GM21360 (cell line): ENCODE data around the gene TMEM233.
A peak's percentile ranks its signal among the peaks of the same experiment; 100 is the strongest.

ENCODE experiments used
- ATAC-seq: cut with Tn5 transposase; IDR thresholded peaks from one replicate; pipeline ENCODE4 v1.9.1; 2021; ENCODE audit warnings: mild to moderate bottlenecking, moderate library complexity; ENCODE audit not compliant: unreplicated experiment

TMEM233 gene

DNA sequence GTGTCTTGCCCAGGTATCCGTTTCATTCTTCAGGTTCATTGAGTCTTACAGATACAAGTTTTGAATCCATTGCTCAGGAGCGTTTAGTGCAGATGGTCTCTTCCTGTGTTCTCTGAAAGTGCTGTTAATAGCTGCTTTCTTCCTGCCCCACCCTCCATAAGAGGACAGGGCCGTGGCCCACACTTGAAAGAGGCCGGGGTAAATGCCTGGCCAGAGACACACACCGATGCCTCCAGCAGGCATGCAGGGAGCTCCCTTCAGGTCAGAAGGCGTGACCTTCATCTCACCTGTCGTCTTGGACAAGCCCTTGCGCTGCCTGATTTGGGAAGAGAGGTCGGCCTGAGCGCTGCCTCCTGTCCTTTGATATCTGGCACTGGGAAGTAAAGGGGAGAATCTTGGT, 85.9 kb downstream of the TMEM233 start:
- no peak for ATAC-seq

DNA sequence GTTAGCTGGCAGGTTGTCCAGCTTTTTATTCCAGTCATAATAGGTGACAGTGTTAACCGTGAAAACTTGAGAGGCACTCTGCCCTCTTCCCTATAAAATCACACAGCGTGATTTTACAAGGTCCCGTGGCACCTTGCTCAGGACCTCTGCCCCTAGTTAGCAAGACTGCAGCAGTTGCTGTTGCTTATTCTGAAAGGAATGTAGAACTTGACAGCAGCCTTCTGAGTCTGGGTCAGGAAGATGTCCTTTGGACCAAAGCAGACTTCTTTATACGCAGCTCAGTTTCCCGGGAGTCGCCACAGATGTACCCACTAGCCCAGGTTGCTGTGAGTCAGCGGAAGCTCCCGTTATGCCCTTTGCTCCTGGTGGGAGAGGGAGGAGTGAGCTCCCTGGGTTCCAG, 87.5 kb downstream of the TMEM233 start:
- ATAC-seq: no peak

DNA sequence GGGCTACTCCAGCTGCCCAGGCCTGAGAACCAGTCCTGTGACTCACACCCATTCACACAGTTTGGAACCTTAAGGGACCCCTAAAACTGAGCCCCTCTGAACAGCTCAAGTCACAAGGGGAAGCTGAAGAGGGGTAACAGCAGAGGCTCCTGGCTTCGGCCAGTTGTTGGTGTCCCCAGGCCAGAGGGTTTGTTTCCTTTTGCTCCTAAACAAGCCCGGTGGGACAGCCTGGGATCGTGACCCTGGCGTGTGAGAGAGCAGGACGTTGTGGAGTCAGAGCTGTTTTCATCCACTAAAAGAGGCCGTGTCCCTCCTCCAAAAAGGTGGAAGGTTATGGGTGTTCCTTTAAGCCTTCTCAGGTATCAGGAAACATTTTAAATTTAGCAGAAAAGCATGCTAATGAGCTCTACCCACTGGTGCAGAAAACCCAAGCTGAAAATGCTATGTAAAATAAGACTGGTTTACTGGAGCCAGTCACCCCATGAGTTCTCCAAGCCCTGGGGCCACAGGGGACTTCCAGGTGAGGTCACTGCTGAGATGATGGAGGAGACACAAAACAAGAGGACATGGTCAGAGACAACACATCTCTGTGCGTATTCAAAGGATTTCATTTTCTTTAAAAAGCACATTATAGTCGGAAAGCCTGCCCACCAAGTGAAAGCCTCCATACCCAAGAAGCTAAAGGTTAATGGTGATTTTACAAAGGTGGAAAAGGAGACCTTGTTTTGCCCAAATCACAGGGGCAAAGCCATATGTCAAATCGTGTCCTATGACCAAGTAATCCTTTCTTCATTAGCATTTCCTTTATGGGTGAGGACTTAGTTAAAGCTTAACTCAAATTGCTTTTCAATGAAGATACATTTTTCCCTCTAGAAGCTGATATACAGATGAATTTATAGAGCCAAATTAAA, 88.4 kb downstream of the TMEM233 start:
- ATAC-seq: peak; percentile 60

DNA sequence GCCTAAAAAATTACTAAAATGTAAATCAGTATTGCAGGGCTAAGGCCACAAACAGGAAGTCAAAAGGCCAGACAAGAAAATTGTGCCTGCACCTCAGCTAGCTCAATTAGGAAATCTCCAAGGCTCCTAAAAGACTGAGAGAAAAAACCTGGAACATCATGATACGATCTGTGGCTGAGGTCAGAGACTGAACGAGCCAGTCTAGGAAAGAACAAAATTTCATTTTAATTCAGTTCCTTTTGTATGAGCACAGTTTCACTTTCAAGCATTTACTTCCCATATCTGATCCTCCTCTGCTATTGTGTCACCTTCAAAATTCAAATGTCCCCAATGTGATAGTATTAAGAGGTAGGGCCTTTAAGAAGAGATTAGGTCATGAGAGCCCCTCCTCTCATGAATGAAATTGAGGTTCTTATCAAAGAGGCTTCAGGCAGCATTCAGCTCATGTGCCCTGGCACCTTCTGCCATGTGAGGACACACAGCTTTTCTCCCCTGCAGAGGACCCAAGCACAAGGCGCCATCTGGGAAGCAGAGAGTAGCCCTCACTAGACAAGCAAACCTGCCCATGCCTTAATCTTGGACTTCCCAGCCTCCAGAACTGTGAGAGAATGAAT, 89.2 kb downstream of the TMEM233 start:
- ATAC-seq: no peak

DNA sequence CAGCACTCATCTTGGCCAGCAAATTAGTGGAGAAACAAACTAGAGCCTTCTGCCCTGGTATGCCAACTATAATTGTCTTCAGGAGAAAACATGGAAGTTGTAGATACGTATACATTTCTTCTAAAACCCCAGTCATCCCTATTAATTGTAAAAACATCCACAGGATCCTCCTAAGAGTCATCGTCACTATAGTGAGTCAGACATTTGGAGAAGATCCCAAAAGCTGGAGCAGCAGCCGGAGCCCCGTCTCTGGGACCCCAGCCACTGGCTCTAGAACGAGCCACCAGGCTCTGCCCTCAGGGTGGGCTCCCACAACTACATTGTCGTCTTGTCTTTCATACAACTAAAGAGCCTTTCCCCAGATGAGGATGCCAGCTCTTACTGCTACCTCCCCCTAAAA, 89.8 kb downstream of the TMEM233 start:
- ATAC-seq: no peak

DNA sequence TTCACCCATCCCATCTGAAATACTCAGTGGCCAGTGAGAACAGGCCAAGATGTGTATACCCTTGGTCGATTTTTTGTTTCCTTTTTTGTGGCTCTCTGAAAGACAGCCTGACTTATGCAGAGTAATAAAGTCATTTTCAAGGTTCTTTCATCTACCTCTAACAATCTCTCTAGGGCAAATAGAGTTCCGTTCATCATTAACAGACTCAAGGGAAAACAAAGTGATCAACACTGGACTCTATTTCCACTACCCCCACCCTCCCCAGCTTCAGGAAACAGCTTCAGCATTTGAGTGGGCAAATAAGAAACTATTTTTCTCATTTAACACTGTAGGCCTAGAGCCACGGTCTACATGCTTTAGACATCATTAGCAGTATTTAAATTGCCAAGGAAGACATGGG, 90.2 kb downstream of the TMEM233 start:
- no peak for ATAC-seq

DNA sequence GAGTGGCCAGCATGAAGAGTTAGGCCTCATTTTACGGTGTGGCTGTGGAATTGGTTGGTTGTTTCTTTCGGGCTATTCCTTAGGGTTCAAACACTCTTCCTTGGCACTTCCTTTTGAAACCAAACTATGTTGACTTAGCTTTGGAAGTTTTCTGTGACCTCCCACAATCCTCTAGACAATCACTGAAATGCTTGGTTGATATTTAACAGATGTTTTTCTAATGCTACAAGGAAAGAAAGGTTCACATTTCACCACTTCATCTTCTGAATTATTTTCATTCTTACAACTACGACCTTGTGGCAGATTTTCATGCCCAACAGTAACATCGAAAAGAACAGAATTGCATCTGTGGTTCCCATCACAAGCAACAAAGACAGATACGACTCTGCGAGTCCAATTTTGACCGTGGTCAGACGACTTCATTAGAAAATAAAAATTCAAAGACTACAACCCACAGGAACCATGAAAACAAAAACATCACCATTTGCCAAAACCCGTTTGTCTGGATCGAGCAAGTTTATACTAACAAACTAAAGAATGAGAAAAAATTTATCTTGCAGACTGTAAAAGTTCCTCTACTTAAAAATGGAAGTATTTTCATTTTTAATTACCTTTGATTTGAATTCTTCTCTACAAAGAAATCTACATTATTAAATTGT, 91.3 kb downstream of the TMEM233 start:
- no peak for ATAC-seq

DNA sequence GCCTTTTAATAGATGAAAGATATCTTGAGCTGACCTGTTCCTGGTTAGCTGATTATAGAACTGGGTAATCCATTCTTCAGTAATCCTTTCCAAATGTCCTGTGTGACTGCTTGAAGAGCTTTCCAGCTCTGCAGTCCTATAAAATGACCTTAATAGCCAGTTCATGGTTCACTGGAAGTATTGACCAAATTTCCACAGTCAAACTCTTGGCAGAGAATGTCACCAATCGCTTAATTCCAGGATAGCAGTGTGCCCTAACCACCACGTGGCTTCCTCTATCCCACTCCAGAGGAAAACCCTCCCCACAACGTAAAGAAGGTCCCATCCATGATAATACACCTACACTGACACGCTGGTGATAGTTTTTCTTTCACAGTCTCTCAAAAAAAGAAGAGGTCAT, 91.8 kb downstream of the TMEM233 start:
- no peak for ATAC-seq

DNA sequence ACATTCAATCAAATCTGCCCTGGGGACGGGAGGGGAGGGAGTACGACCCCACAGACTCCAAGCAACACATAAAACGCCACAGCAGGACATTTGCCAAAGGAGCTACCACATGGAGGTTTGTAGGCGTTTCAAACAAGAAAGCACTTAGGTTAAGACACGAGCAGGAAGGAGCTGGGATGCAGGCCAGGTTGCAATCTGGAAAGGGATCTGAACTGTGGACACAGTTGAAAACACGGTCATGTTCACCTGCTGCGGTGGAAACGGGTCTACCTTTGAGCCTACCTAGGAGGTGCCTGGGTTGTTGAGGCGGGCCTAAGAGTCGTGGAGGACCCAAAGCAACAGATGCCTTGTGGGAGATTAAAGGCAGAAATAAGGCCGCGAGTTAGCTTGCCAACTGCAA, 92.8 kb downstream of the TMEM233 start:
- no peak for ATAC-seq

DNA sequence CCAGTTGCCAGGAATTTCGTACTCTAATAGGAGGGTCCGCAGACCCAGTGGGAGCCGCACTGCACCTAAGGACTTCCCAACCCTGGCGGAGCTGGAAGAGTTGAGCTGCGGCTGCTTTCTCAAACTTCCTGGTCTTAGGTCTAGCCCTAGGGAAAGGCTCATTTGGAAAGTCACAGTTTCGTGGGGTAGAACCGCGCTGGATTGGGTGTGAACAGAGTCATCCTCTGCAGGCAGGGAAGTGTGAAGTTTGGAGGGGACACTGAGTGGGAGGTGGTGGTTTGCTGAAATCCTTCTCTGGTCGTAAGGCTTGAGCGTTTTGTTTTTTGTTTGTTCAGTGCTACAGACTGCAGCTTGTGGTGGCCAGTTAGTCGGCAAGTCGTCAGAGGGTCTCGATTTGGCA, 93.2 kb downstream of the TMEM233 start:
- no peak for ATAC-seq

DNA sequence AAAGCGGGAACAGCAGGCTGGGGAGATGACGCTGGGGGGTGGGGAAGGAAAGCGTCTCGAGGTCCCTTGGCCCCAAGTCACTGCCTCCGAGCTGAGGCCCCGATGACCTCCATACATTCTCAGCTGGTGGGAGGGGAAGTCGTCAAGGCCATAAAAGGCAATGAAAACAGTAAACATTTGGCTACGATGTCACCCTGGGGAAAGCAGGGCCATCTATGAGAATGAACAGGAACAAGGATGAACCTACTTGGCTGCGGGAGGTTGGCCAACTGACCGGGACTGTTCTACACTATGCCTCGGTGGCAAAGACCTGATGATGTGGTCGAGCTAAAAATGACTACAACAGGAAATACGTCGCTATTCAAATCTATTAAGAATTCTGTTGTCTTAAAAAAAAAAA, 93.8 kb downstream of the TMEM233 start:
- ATAC-seq: no peak

DNA sequence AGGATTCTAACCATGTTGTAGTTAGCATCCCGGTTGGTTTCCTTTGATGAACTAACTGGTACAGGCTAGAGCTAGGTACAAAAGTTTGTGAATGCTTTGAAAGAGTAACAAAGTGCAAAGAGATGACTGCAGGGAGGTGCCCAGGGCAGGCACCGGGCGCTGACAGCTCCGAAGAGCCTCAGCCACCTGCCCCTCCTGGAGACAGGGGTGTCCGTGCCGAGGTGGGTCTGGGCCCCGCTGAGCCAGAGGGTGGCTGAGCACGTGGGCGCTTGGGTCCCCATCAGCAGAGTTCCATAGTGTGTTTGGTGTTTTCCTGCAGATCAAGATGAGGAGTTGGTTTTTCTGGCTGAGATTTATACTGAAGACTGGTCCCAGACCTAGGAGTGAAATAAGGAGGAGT, 94.3 kb downstream of the TMEM233 start:
- no peak for ATAC-seq

DNA sequence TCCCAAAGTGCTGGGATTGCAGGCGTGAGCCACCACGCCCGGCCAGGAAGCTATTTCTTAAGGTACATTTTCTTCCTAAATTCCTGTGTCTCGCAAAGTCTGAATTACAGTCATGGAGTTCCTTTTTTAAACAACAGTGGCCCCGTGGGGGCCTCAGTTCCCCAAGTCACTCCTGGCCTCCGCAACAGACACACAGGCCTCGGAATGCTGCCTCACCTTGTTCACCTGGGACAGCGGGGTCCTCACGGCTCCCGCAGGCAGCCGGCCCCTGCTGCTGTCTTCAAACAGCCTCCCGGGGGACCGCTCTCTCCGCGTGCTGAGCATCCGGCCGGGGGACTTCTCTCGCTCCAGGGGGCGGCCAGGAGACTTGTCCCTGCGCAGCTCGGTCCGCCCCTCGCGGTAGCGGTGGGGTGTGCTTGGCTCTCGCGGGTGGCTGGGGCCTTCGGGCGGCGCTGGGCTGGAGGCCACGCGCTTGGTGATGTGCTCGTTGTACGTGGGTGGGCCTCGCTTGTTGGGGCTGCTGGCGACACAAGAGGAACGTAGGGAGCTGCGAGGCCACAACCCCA, 96.4 kb downstream of the TMEM233 start:
- ATAC-seq: no peak

DNA sequence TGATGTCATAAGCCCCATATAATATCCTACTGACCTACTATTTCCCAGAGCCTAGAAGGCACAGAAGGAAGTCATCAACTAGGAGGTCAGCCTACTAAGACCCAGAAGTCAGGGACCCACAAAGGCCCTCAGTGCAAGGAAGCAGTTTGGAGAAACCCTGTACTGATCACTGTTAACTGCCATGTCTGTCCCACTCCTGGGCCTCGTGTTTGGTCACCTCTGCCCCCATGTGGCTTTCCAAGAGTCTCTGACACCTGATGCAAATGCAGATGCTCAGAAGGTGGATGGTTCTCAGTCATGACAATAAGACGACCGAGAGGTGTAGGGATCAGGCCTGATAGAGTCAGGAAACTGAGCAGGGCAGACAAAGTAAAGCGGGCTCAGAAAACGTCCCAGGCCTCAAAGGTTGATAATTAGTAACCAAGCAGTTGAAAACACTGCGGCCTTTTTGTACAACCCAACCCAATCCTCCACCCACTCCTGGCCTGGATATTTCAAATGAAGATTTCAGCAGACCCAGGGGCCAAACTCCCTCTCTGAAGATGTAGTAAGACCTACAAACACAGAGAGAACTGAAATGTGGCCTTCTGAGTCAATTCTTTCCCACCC, 97.7 kb downstream of the TMEM233 start:
- no peak for ATAC-seq

DNA sequence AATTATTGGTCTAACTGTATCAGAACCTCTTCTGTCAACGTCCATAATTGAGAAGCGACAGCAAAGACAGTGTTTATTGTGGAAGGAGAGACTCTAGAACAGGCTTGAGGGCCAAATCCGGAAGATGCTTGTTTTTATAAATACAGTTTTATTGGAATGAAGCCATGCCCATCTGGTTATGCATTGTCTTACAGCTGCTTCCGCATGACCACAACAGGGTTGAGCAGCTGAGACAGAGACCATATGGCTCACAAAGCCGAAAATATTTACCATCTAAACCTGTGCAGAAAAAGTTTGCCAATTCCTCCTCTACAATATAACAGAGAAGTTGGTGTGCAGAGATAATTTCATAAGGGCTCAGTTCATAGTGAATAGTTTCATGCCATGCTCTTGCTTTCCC, 98.8 kb downstream of the TMEM233 start:
- ATAC-seq: no peak
